Measurements from ENCODE around the gene CNBP. TPM values are rescaled to one million over a fixed set of nuclear protein-coding genes. Genes with fewer than 3 reads are reported as not detected.

CNBP gene
- total and polyA plus RNA-seq, 2 of the 13 experiments (the other 11 are each of a cell fraction or from before 2014, with no cell fraction given) = 282 to 354 TPM

DNA sequence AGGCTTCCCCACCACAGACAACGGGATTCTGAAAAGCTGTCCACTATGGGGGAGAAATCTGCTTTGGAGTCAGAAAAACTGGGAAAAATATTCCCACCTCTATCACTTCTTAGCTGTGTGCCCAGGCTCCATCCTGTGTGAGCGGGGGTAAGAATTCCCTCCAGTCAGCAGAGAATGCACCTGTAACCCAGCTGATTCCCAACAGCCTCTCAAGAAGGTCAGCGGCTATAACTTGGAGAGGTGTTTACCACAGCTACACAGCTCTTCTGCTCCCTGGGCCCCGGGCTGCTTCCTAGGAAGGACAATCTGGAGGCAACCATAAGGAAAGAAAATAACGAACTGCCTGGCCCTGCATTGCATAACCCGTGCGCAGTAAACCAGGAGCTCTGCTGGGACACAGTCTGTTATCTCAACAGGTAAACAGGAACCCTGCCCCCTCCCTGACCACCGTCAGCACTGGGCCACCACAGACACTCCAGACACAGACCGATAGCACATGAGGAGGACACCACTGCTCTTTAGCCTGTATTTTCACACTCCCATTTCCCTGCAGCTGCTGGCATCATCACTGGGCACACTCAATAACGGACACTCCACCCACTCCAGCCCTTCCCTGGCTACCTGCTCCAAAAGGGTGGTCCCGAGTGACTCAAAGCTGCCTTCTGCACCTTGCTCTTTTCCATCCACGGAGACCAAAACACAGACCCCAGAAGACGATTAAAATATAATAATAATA is 64.2 kb downstream of the CNBP start (continued):
- TF ChIP-seq TCF7L2 (IDR thresholded peaks at IDR 0.05; ENCODE audit: low read depth, low read length) (no peak), ZFP1 (CRISPR knock-in tag; IDR thresholded peaks at IDR 0.05) (peak; percentile 70; the same call in 1 of the 2 replicates), KDM5B (CRISPR knock-in tag; IDR thresholded peaks at IDR 0.05; ENCODE audit: borderline replicate concordance) (peak; percentile 31; the same call in 1 of the 2 replicates), THAP11 (CRISPR knock-in tag; IDR thresholded peaks at IDR 0.05) (peak; percentile 74), ZNF678 (CRISPR knock-in tag; IDR thresholded peaks at IDR 0.05) (no peak), FOSL2 (CRISPR knock-in tag; IDR thresholded peaks at IDR 0.05) (peak; percentile 74), ZSCAN31 (CRISPR knock-in tag; IDR thresholded peaks at IDR 0.05; ENCODE audit: low read depth) (peak; percentile 73; the same call in 1 of the 2 replicates), ZNF580 (CRISPR knock-in tag; IDR thresholded peaks at IDR 0.05; ENCODE audit: borderline replicate concordance, low read depth) (peak; percentile 93), HNF1A (IDR thresholded peaks at IDR 0.05; ENCODE audit: low read depth) (peak; percentile 13; the same call in 1 of the 2 replicates), HNF1A (CRISPR knock-in tag; IDR thresholded peaks at IDR 0.05; ENCODE audit: borderline replicate concordance) (peak; percentile 59; the same call in 1 of the 2 replicates), SAP130 (CRISPR knock-in tag; IDR thresholded peaks at IDR 0.05; ENCODE audit: low read depth) (peak; percentile 96), KLF16 (CRISPR knock-in tag; IDR thresholded peaks at IDR 0.05) (peak in 1 of 2 experiments; percentile 72; a peak in 1 of 4 replicates), ZBTB21 (CRISPR knock-in tag; IDR thresholded peaks at IDR 0.05) (no peak), ZNF543 (CRISPR knock-in tag; IDR thresholded peaks at IDR 0.05) (no peak), KLF9 (CRISPR knock-in tag; IDR thresholded peaks at IDR 0.05; ENCODE audit: low read depth) (no peak; the same call in 1 of the 2 replicates), ATF7 (IDR thresholded peaks at IDR 0.05) (no peak), ATF7 (CRISPR knock-in tag; IDR thresholded peaks at IDR 0.05) (peak; percentile 26; the same call in 1 of the 2 replicates), MXD4 (CRISPR knock-in tag; IDR thresholded peaks at IDR 0.05) (peak; percentile 81), ZMYM4 (CRISPR knock-in tag; IDR thresholded peaks at IDR 0.05) (peak; percentile 58), ZNF331 (CRISPR knock-in tag; IDR thresholded peaks at IDR 0.05) (peak; percentile 98), ARNTL (CRISPR knock-in tag; IDR thresholded peaks at IDR 0.05) (peak; percentile 70; the same call in 1 of the 2 replicates), CREB3 (CRISPR knock-in tag; IDR thresholded peaks at IDR 0.05) (no peak), ZNF597 (CRISPR knock-in tag; IDR thresholded peaks at IDR 0.05) (no peak)
- TF ChIP-seq, protein P1, sequence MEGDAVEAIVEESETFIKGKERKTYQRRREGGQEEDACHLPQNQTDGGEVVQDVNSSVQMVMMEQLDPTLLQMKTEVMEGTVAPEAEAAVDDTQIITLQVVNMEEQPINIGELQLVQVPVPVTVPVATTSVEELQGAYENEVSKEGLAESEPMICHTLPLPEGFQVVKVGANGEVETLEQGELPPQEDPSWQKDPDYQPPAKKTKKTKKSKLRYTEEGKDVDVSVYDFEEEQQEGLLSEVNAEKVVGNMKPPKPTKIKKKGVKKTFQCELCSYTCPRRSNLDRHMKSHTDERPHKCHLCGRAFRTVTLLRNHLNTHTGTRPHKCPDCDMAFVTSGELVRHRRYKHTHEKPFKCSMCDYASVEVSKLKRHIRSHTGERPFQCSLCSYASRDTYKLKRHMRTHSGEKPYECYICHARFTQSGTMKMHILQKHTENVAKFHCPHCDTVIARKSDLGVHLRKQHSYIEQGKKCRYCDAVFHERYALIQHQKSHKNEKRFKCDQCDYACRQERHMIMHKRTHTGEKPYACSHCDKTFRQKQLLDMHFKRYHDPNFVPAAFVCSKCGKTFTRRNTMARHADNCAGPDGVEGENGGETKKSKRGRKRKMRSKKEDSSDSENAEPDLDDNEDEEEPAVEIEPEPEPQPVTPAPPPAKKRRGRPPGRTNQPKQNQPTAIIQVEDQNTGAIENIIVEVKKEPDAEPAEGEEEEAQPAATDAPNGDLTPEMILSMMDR (CRISPR knock-in tag; IDR thresholded peaks at IDR 0.05) = peak; percentile 21; the same call in 1 of the 2 replicates

All from HepG2 (cell line).